Left forelimb (tissue), 1 donor: ENCODE data around the gene EAF1.
"Not testable (repeated sequence)": the region's sequence is repeated elsewhere in the genome, so short reads cannot be mapped to it uniquely, and the experiment has no call there.

Experiments used
- DNase-seq: peaks from one replicate; pipeline ENCODE4 v3.0.0-alpha.2; 2018; ENCODE audit warnings: low spot score

Gene EAF1

GRCh38 chr3:15452156-15452555 is 24.8 kb downstream of the EAF1 start:
- DNase-seq: peak; percentile 15

GRCh38 chr3:15452961-15453360 is 25.6 kb downstream of the EAF1 start:
- peak; percentile 23 for DNase-seq

- no peak for DNase-seq
Measured at GRCh38 chr3:15453501-15453900, 26.1 kb downstream of the EAF1 start.

- DNase-seq: peak; percentile 37
Measured at GRCh38 chr3:15453991-15454625, 26.7 kb downstream of the EAF1 start.

GRCh38 chr3:15454965-15455364 is 27.6 kb downstream of the EAF1 start:
- DNase-seq: peak; percentile 20

- peak; percentile 53 for DNase-seq
Measured at GRCh38 chr3:15455756-15456155, 28.4 kb downstream of the EAF1 start.

GRCh38 chr3:15456321-15456720 is 28.9 kb downstream of the EAF1 start:
- peak; percentile 51 for DNase-seq

- DNase-seq: not testable (repeated sequence)
Measured at GRCh38 chr3:15456915-15457314, 29.5 kb downstream of the EAF1 start.

GRCh38 chr3:15458212-15458780 is 30.9 kb downstream of the EAF1 start:
- DNase-seq: peak; percentile 22

GRCh38 chr3:15460891-15461531 is 33.6 kb downstream of the EAF1 start:
- DNase-seq: peak; percentile 59

- peak; percentile 44 for DNase-seq
Measured at GRCh38 chr3:15462451-15462850, 35.1 kb downstream of the EAF1 start.

- DNase-seq: peak; percentile 38
Measured at GRCh38 chr3:15465876-15466585, 38.6 kb downstream of the EAF1 start.

- DNase-seq: peak; percentile 20
Measured at GRCh38 chr3:15467227-15468181, 40.1 kb downstream of the EAF1 start.

GRCh38 chr3:15470261-15470660 is 42.9 kb downstream of the EAF1 start:
- no peak for DNase-seq

GRCh38 chr3:15470849-15471248 is 43.5 kb downstream of the EAF1 start:
- DNase-seq: no peak

GRCh38 chr3:15471861-15472260 is 44.5 kb downstream of the EAF1 start:
- no peak for DNase-seq

- peak; percentile 46 for DNase-seq
Measured at GRCh38 chr3:15475161-15475560, 47.8 kb downstream of the EAF1 start.

- DNase-seq: no peak
Measured at GRCh38 chr3:15476378-15476777, 49.0 kb downstream of the EAF1 start.

GRCh38 chr3:15477951-15478639 is 50.7 kb downstream of the EAF1 start:
- DNase-seq: no peak

GRCh38 chr3:15478640-15478979 is 51.2 kb downstream of the EAF1 start:
- peak; percentile 47 for DNase-seq
